ENCODE data around the gene DRGX.

The DRGX gene

GRCh38 chr10:49381111-49381900 lies 14.6 kb downstream of the DRGX start:
- TF ChIP-seq GATA2 (IDR thresholded peaks at IDR 0.05; ENCODE audit: low read depth, low read length) (no peak), GATA3 (IDR thresholded peaks at IDR 0.05; ENCODE audit: low read depth, low read length) (no peak)

GRCh38 chr10:49379596-49380410 lies 16.1 kb downstream of the DRGX start:
- TF ChIP-seq GATA2 (IDR thresholded peaks at IDR 0.05; ENCODE audit: low read depth, low read length): no peak
- no peak for TF ChIP-seq GATA3 (IDR thresholded peaks at IDR 0.05; ENCODE audit: low read depth, low read length)

- TF ChIP-seq GATA3 (IDR thresholded peaks at IDR 0.05; ENCODE audit: low read depth, low read length): no peak
- TF ChIP-seq GATA2 (IDR thresholded peaks at IDR 0.05; ENCODE audit: low read depth, low read length): no peak
These were observed 18.6 kb downstream of the DRGX start for GRCh38 chr10:49377256-49377655.

DNA sequence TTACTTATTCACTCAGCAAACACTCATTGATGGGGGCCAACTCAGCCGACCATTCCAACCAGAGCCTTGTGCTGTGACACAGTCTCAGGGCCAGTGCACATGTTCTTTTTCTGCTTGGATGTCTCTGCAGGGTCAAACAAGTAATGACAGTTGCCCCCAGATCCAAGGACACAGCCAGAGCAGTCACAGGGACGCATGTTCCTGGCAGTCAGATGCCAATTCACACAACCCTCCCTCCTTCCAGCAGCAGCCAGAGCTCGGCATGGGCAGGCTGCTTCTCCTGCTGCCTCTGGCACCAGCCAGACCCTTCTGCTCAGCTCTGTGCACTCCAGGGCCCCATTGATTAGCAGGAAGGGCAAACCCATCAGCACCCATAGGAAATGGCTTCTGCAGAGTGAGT lies 20.3 kb downstream of the DRGX start:
- TF ChIP-seq GATA2 (IDR thresholded peaks at IDR 0.05; ENCODE audit: low read depth, low read length) (no peak), GATA3 (IDR thresholded peaks at IDR 0.05; ENCODE audit: low read depth, low read length) (no peak)

DNA sequence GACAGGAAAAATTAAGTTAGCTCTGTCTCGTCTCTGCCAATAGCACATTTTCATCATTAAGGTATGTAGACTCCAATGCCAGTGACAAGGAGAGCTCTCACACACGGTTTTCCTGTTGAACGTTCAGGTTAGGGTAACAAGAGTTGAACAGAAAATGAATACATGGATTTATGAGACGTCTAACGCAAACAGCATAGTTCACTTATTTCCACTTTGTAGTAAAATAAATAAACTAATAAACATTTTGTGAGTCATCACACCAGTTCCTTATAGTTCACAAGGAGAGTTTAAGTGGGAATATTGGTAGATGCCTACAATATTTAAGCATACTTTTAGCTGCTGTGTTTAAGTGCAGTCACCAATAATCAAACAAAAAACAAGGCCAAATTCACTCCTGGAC lies 21.1 kb downstream of the DRGX start:
- no peak for TF ChIP-seq GATA2 (IDR thresholded peaks at IDR 0.05; ENCODE audit: low read depth, low read length)
- no peak for TF ChIP-seq GATA3 (IDR thresholded peaks at IDR 0.05; ENCODE audit: low read depth, low read length)

GRCh38 chr10:49373361-49373760 lies 22.5 kb downstream of the DRGX start:
- no peak for TF ChIP-seq GATA2 (IDR thresholded peaks at IDR 0.05; ENCODE audit: low read depth, low read length)

GRCh38 chr10:49371967-49372366 lies 23.9 kb downstream of the DRGX start:
- TF ChIP-seq GATA2 (IDR thresholded peaks at IDR 0.05; ENCODE audit: low read depth, low read length) (no peak), GATA3 (IDR thresholded peaks at IDR 0.05; ENCODE audit: low read depth, low read length) (no peak)

DNA sequence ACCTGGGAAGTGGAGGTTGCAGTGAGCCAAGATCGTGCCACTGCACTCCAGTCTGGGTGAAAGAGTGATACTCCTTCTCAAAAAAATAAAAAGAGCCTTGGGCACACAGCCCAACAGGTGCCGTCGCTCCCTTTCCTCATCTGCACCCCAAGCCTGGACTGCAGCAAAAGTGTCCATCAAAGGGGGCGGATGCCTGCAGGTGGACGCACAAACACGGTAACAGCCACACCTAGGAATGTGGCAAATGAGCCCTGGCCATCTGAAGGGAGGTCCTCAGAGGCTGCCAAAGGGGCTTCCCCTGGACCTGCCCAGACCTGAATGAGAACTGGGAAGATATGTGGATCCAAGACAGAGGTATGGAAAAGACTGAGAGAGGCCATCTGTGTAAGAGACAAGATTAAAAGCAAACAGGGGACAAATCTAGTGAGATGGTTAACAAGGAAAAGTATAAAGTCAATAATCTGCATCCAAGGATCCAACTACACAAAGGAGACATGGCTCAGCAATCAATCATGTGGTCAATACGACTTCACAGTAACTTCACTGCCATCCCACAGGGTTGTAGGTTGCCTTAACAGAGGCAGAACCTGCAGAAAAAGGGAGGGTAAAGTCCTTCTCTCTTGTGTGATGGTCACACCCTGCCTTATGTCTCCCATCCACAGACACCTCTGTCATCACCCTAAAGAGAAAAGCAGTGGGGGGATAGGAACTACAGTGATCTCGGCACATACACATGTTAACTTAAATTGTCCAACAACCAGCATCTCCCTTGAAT lies 25.4 kb downstream of the DRGX start:
- TF ChIP-seq GATA3 (IDR thresholded peaks at IDR 0.05; ENCODE audit: low read depth, low read length) (no peak), GATA2 (IDR thresholded peaks at IDR 0.05; ENCODE audit: low read depth, low read length) (no peak)

DNA sequence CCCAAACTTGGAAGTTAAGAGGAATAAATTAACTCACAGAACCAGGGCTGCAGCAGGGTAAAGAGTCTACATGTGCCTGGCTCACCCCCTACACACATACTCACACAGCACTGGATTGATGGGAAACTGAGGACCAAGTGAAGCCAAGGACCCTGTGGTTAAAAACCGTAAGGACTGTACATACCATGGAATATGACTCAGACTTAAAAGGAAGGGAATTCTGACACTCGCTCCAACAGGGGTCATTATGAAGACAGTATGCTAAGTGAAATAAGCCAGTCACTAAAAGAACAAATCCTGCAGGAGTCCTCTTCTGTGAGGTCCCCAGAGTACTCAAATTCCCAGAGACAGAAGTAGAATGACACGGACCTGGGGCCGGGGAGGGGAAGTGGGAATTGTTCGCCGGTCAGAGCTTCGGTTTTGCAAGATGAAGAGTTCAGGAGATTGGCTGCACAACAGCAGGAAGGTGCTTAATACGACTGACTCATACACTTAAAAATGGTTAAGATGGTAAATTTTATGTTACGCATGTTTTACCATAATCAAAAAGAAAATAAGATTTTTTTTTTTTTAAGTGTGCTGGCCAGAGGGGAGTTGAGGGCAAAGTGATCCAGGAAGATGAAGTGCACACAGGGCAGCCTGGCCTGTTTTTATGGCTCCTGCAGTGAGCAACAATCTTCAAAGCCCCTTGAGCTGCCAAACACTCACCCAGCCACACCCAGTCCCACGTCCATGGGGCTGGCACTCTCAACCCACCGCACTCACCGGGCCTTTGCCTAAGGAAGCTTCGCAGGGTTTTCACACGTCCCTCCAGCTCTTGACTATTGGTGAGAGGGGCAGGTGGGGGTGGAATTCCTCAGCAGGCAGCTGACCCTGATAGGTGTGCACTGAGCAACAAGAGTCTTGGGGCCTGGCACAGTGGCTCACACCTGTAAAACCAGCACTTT lies 26.4 kb downstream of the DRGX start:
- no peak for TF ChIP-seq GATA2 (IDR thresholded peaks at IDR 0.05; ENCODE audit: low read depth, low read length)
- no peak for TF ChIP-seq GATA3 (IDR thresholded peaks at IDR 0.05; ENCODE audit: low read depth, low read length)

DNA sequence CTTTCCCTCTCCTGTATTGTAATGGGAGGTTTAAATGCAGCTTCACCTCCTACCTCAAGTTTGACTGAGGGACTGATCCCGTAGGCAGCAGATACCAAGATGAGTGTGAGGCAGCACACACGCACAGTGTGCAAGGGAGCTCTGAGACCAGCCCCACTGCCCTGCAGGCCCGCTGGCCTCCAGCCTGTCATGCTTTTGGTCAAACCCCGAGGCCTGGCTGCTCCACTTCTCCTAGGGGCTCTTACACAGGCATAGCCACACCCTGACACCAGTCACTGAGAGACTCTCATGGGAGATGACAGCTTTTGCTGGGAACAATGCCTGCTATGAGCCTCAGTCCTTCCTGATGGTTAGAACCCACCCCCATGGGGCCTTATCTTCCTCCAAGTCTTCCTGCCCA lies 27.6 kb downstream of the DRGX start:
- TF ChIP-seq GATA2 (IDR thresholded peaks at IDR 0.05; ENCODE audit: low read depth, low read length) (no peak), GATA3 (IDR thresholded peaks at IDR 0.05; ENCODE audit: low read depth, low read length) (no peak)

GRCh38 chr10:49367600-49367999 lies 28.3 kb downstream of the DRGX start:
- TF ChIP-seq GATA3 (IDR thresholded peaks at IDR 0.05; ENCODE audit: low read depth, low read length) (no peak), GATA2 (IDR thresholded peaks at IDR 0.05; ENCODE audit: low read depth, low read length) (no peak)

DNA sequence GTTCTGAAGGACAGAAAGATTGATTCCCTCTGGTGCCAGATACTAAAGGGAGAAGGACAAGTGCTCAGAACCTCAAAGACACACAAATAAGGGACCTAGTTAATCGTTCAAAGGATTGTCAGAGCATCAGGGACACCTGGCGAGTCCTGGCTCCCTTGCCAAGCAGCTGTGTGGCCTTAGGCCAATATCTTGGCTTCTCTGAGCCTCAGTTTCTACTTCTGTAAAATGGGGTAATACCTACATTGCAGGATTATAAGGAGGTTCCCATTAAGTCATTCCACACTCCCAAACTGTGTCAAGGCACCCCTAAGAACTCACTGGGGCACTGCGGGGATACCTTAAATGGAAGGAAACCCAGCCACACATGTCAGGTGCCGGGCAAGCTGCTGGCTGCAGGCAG lies 29.4 kb downstream of the DRGX start:
- TF ChIP-seq GATA3 (IDR thresholded peaks at IDR 0.05; ENCODE audit: low read depth, low read length): no peak
- TF ChIP-seq GATA2 (IDR thresholded peaks at IDR 0.05; ENCODE audit: low read depth, low read length): no peak

- TF ChIP-seq GATA3 (IDR thresholded peaks at IDR 0.05; ENCODE audit: low read depth, low read length) (no peak), GATA2 (IDR thresholded peaks at IDR 0.05; ENCODE audit: low read depth, low read length) (no peak)
These were observed 30.0 kb downstream of the DRGX start for GRCh38 chr10:49365675-49366415.

All from SH-SY5Y (cell line).